Measurements from ENCODE around the gene GIMAP8.

DNA sequence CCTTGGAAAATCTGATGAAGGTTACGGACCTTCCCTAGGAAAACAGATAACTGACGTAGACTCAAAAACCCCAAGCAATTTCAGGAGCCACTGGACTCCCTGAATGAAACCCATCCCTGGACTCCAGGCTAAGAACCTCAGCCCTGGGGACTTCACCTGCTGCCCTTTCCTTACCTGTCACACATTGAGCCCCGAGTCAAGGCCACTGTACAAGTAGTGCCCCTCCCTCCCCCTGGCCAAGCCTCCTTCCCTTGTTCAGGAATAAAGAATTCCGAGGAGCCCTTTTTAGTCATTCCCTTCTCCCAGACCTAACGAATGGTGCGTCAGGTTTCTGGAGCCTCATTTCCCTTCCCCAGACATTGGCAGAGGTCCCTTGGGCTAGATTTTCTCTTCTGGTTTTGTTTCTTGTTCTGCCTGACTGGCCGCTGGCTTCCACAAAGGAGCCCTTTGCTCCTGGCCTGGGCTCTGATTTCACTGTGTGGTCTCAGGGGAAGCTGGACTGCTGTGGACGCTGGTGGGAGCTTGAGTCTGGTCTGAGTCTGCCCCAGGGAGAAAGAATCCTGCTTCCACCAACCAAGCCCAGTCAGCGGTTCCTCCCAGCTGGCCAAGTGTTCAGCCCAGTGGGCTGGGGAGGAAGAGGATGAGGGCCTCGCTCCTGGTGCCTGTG, 39.6 kb upstream of the GIMAP8 start:
- TF ChIP-seq EZH2 (IDR thresholded peaks at IDR 0.05) (no peak), FOXP2 (optimal IDR thresholded peaks at IDR 0.05; ENCODE audit: control extremely low read depth, extremely low read length, insufficient read depth) (no peak), POLR2AphosphoS5 (IDR thresholded peaks at IDR 0.05; ENCODE audit: borderline replicate concordance, low read depth, low read length) (no peak)
